Inflammatory macrophage (primary cell): Measurements from ENCODE around the gene BMF.

Source experiments
- DNase-seq, 2 donors: peaks; one replicate each; pipeline ENCODE4 v3.0.0-alpha.2; 2020 to 2022

BMF gene

DNA sequence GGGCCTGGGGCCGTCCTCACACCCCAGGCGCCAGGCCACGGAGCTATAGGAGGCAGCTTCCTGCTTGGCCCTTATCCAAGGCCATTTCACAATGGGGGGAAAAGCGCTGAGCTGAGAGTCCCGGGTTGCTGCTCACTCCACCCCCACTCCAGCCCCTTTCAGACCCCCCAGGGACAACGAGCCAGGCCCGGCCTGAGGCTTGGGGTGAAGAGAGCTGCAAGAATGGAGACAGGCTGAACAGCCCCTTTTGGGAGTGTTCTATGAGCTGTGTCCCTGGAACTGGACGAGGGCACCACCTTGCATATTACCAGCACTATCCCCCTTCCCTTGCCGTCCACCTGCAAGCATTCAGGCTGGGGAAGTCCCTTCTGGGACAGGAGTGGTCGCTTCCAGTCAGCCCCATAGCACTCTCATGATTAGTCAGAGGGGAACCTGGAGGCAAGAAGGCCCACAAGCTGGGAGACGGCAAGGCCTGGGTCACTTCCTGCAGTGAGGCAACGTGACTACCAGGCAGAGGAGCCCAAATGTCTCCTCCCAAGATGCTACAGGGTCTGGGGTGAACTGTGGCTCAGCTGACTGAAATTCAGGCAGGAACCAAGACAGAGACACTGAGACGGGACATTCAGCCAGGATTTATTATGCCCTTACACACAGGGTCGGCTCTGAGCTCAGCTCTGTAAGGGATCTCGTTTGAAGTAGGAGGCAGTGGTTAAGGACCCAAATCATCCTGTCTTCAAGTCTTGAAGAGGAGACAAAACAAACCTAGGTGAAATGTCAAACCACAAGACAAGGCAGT lies 61.1 kb downstream of the BMF start:
- DNase-seq: peak; percentile 78 to 87

- DNase-seq: no peak
Observed at GRCh38 chr15:40046721-40047414, 61.8 kb downstream of the BMF start.

DNA sequence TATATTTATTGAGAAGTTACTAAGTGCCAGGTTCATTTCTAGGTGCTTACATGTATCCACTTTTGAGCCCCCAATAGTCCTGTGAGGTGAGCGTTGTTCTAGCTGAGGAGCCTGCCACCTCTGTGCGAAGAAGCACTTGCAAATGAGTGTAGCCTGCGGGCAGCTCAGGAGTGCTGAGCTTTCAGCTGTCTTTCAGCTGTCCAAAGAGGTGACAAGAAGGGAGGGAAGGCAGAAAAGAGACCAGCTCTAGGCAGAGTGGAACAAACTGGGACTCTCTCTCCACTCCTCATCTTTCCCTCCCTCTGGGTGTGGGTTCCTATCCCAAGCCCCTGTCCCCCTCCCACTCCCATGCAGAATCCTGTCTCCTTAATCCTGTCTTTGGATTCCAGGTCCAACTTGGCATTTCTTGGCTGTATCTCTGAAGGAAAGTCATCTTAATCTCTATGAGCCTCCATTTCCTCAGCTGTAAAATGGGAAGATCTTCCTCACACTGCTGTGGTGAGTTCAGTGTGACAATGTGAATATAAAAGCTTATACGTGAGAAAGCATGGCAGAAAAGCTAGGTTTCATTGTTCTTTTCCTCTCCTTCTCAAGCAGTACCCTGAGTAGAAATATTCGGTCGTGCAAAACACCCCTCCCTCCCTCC lies 63.0 kb downstream of the BMF start:
- DNase-seq: no peak

DNA sequence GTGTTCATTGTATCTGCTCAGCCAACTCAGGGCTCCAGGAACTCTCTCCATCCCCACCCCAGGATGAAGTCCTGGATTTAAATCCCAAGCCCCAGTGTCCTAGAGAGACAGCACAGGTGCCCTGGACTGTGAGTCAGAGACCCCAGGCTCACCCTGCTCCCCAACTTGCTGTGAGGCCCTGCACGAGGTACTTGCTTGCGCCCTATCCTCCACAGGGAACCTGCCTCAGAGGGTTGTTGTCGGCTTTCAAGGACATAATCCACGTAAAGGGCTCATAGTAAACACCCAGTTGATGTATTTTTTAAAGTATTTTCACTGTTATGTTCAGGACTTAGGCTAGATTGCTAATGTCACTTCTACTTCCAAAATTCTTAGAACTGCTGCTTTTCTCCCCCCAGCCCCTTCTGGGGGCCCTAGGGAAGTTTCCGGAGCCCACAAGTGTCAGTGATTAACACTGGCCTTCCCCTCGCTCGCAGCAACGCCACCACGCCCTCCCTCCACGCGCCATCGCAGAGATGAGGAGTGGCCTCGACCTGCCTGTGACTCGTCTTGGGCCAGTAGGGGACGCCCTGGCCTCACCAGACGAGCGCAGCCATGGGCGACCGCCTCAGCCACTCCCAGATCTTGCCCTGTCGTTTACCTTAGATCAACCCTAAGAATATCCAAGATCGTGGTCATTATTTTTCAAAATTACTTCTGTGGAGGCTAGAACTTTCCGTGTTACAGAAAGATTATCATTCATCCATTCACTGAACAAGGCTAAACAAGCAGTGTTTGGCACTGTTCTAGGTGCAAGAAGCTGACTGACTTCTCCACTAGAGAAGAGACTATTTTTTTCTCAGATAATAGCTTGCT lies 63.7 kb downstream of the BMF start:
- peak; percentile 82 to 88 for DNase-seq

- no peak for DNase-seq
Observed at GRCh38 chr15:40043927-40044716, 64.6 kb downstream of the BMF start.

DNA sequence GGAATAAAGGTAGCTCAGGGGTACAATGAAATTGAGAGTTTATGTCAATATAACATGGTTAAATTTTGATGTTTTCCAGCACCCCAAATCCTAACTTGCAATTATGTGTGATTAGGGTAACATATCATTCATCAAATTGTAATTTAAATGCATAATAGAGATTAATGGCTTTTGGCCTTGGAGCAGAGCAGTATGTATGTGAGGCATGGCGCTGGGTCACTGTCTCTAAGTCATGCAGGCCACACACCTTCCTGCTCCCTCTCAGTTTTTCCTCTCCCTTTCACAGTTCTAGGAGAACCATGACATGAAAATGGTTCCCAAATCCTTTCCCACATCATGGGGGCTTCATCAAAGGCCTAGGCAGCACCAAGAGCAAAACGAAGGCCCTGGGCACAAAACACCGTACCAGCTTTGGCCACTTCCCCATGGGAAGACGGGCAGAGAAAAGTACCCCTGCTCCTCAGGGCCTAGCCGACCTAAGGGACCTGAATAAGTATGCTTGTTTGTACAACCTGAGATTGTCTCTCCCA lies 65.8 kb downstream of the BMF start:
- no peak for DNase-seq

- no peak for DNase-seq
Observed at GRCh38 chr15:40040770-40041169, 67.9 kb downstream of the BMF start.

DNA sequence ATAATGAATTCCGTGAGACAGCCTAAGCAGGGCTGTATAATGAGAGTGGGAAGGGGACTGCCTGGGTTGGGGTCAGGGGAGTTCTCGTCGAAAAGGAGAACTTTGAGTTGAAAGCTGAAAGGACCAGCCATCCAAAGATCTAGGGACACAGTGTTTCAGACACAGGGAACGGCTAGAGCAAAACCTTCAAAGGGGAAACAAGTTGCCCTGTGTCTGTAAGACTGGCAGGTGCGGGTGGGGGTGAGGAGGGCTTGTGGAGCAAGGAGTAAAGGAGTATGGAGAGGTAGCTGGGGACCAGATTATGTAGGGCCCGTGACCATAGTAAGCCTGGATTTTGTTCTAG lies 68.4 kb downstream of the BMF start:
- DNase-seq: no peak

DNA sequence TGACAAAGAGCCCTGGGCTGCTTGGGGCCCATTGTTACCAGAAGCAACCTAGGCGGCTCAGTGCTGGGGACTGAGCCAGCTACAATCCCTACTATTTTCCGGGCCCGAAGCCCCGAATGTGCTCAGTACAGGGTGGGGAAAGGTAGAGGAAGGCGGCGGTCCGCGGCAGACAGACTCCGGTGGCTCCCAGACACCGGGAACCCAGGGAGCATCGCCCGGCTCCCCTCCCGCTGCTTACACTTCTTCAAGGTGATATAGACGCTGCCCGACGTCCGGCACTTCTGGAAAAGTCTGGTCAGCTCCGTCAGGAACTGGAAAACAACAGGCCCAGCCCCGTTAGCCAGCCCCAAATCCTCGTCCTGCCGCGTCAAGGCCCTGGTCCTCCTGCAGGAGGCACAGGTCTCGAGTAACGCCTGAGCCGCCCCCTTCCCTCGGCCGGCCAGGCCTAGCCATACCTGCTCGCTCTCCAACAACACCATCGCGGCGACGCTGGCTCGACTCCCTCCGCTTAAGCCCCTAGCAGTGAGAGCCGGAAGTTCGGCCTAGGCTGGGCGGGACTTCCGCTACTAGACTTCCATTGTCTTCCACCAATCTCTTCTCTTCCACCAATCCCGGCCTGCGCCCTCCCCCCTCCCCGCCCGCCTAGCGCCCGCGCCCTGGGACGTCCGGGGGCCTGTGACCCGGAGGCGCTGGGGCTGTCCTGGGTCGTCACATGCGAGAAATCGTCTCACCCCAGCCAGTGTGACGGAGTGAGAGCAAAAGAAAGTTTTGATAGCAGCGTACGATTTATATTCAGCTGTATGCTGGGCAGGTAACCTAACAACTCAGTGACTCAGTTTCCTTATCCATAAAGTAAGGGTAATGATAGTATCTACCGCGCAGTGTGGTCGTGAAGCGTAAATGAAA lies 69.8 kb downstream of the BMF start, which contains the start of gene SRP14:
Gene SRP14 (minus strand): TSS at position 544 of the 906 bp plus-strand sequence. CDS start 65 bp downstream, at position 479.
- DNase-seq: peak; percentile 93 to 94

DNA sequence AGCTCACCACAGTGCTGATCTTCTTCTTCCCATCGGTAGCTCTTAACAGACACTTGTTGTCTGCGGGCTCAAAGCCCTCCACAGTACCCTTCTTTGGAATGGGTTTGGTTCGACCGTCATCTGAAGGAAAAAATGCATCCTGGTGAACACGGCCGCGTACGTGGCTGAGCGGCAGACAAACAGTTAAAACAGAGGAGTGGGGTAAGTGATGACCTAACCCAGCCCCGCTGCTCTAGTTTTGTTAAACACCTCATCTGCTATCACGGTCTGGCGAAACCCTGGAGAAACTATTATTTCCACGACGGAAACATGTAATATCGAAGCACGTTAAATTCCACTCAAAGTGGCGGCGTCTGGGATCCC lies 70.4 kb downstream of the BMF start:
- no peak for DNase-seq
